K562 (cell line): ENCODE measurements around the gene SRMS. TPM values are rescaled to one million over a fixed set of nuclear protein-coding genes. Genes with fewer than 3 reads are reported as not detected.

Source experiments
- ATAC-seq: fragments of 200-7000 bp; cut with Tn5 transposase; 3 replicates; pipeline ENCODE4 v1.9.1; 2020; ENCODE audit warnings: moderate library complexity
- BruUV-seq: library from RNA; stranded (reverse); fragments of 400-500 nt; replicated peaks from 2 replicates; lab custom pipeline; 2021; lab: Mats Ljungman, UMichigan
- CTCF ChIA-PET: fragments of 300-600 bp; formaldehyde crosslinking; extraction: SDS; loops from one replicate; lab custom pipeline; 2021; ENCODE audit warnings: low intra/inter-chr PET ratio; lab: Yijun Ruan, JAX
- POLR2A ChIA-PET: fragments of 300-600, 350-650 bp; sonication (Branson Sonifier 250); formaldehyde crosslinking; extraction: SDS; loops from one replicate; lab custom pipeline; 2021; ENCODE audit warnings: antibody characterized with exemption, inconsistent platforms; lab: Yijun Ruan, JAX
- DNase-seq, 4 experiments: peaks; one replicate each; pipeline versions ENCODE4 v3.0.0 to v3.0.0-alpha.2; 2011 to 2018; ENCODE audit warnings: low spot score in 3 of 4, mixed read lengths in 3 of 4; ENCODE audit errors: extremely low read depth in 1 of 4
- FAIRE-seq: peaks from 2 replicates; lab custom pipeline; 2011; peaks lifted over from hg19 to GRCh38; lab: Jason Lieb, UNC
- H2AFZ ChIP-seq: 2 replicates; pipeline ENCODE4 v1.6.0; 2011; ENCODE audit warnings: low read depth, low read length, control low read depth, inconsistent platforms
- H3K27ac ChIP-seq: fragments of 200-600 bp; 3 replicates; pipeline ENCODE4 v1.8.0; 2011; ENCODE audit warnings: low read depth, mild to moderate bottlenecking, control low read depth, inconsistent platforms, low read length, moderate library complexity, mixed read lengths; ENCODE audit errors: extremely low read depth
- H3K27me3 ChIP-seq, 2 experiments: fragments of 300-600 bp in 1 of 2; 2 replicates in 1 of 2; 3 replicates in 1 of 2; pipeline versions ENCODE4 v1.6.0 to v1.8.0; 2011; ENCODE audit warnings: inconsistent platforms in 2 of 2, low read length in 2 of 2, mild to moderate bottlenecking in 1 of 2, mixed read lengths in 1 of 2, moderate library complexity in 1 of 2; ENCODE audit not compliant: control insufficient read depth in 2 of 2, insufficient read depth in 2 of 2
- H3K36me3 ChIP-seq: fragments of 300-600 bp; 3 replicates; pipeline ENCODE4 v1.8.0; 2011; ENCODE audit warnings: mild to moderate bottlenecking, low read length, inconsistent platforms; ENCODE audit not compliant: control insufficient read depth, insufficient read depth
- H3K4me1 ChIP-seq, 2 experiments: fragments of 200-600 bp in 1 of 2; replicated peaks in 1 of 2; 2 replicates in 1 of 2; 3 replicates in 1 of 2; pipeline versions ENCODE4 v1.5.1 to v1.8.0; 2011; ENCODE audit warnings: inconsistent platforms in 2 of 2, low read length in 2 of 2, mild to moderate bottlenecking in 1 of 2, mixed read lengths in 1 of 2, moderate library complexity in 1 of 2; ENCODE audit not compliant: control insufficient read depth in 2 of 2, insufficient read depth in 2 of 2
- H3K4me2 ChIP-seq: 2 replicates; pipeline ENCODE4 v1.6.1; 2011; ENCODE audit warnings: low read length, control low read depth, inconsistent platforms, mixed read lengths; ENCODE audit not compliant: insufficient read depth
- H3K4me3 ChIP-seq: fragments of 200-600 bp; sonication (generic), shearing (Covaris generic); 2 replicates; pipeline ENCODE4 v1.5.1; 2016; ENCODE audit warnings: control low read depth, inconsistent platforms
- H3K79me2 ChIP-seq: fragments of 200-600 bp; 3 replicates; pipeline ENCODE4 v1.8.0; 2011; ENCODE audit warnings: low read length, inconsistent platforms; ENCODE audit not compliant: control insufficient read depth, insufficient read depth
- H3K9ac ChIP-seq, 2 experiments: 2 replicates each; pipeline versions ENCODE4 v1.6.0 to v1.6.1; 2011; ENCODE audit warnings: low read depth in 2 of 2, low read length in 2 of 2, control low read depth in 1 of 2, inconsistent platforms in 1 of 2, mild to moderate bottlenecking in 1 of 2, mixed read lengths in 1 of 2; ENCODE audit not compliant: insufficient read depth in 1 of 2
- H3K9me1 ChIP-seq: one replicate; pipeline ENCODE4 v1.6.0; 2011; ENCODE audit warnings: inconsistent platforms, mild to moderate bottlenecking, low read length, moderate library complexity; ENCODE audit not compliant: control insufficient read depth, insufficient read depth
- H3K9me3 ChIP-seq: replicated peaks from 2 replicates; pipeline ENCODE4 v1.5.1; 2011; ENCODE audit warnings: low read depth, low read length, inconsistent platforms; ENCODE audit not compliant: control insufficient read depth, insufficient read depth
- H4K20me1 ChIP-seq: replicated peaks from 2 replicates; pipeline ENCODE4 v1.6.1; 2011; ENCODE audit warnings: low read length, inconsistent platforms, mixed read lengths; ENCODE audit not compliant: control insufficient read depth, insufficient read depth
- GABPB1 ChIP-seq: sonication (generic); formaldehyde crosslinking; IDR thresholded peaks from 2 replicates; pipeline ENCODE4 v1.8.0; 2022; ENCODE audit warnings: mild to moderate bottlenecking, missing genetic modification reagents
- HLTF ChIP-seq: fragments of 450-650 bp; IDR thresholded peaks from 2 replicates; pipeline ENCODE4 v1.6.1; 2016
- IRF1 ChIP-seq: sonication (generic); formaldehyde crosslinking; IDR thresholded peaks from 2 replicates; pipeline ENCODE4 v1.8.0; 2022; ENCODE audit warnings: missing genetic modification reagents, mild to moderate bottlenecking, borderline replicate concordance
- POLR2G ChIP-seq: fragments of 200-400 bp; formaldehyde crosslinking; IDR thresholded peaks from 2 replicates; pipeline ENCODE4 v1.6.1; 2017; ENCODE audit warnings: low read depth, mild to moderate bottlenecking, antibody characterized with exemption, low read length, moderate library complexity
- RBFOX2 ChIP-seq: fragments of 200-400 bp; formaldehyde crosslinking; IDR thresholded peaks from 2 replicates; pipeline ENCODE4 v1.6.1; 2017; ENCODE audit warnings: low read depth, mild to moderate bottlenecking, low read length, moderate library complexity
- TARDBP ChIP-seq: fragments of 450-650 bp; IDR thresholded peaks from 2 replicates; pipeline ENCODE4 v1.6.1; 2016
- ZNF384 ChIP-seq: IDR thresholded peaks from 2 replicates; pipeline ENCODE4 v1.6.1; 2012; ENCODE audit warnings: low read depth, low read length, improper control_type of control experiment
- ZNF77 ChIP-seq: fragments of 250-450 bp; sonication (Bioruptor Pico); IDR thresholded peaks from 2 replicates; pipeline ENCODE4 v1.5.0; 2020
- WGBS: fragments of 100-300 bp; shearing (Covaris generic); methylation state at CpG from one replicate; pipeline ENCODE4 v1.1.6; 2016; ENCODE audit warnings: low coverage, mixed read lengths; ENCODE audit not compliant: insufficient coverage; ENCODE audit errors: missing lambda C conversion rate; 5-methylcytosine and 5-hydroxymethylcytosine counted together
- in situ Hi-C: fragments of 300-500 bp; cut with MboI; formaldehyde crosslinking; loops from 4 replicates; pipeline ENCODE4 v1.15.0; 2018; ENCODE audit warnings: inconsistent platforms, mixed read lengths
- intact Hi-C: fragments of 100-400 bp; cut with micrococcal nuclease; formaldehyde crosslinking; loops from 2 replicates; pipeline ENCODE4 v1.14.2; 2022
- polyA plus RNA-seq, 8 experiments: library from polyadenylated mRNA; depleted of rRNA in 4 of 8; stranded (reverse) in 5 of 8; unstranded in 3 of 8; fragments of >200 nt; fragmentation: Nextera tagmentation in 2 of 8; fragmentation: Illumina TruSeq in 1 of 8; extraction: Ambion mirVana in 2 of 8; extraction: Trizol in 1 of 8; gene quantifications; 2 replicates each; pipeline versions ENCODE4 v1.2.1 to v1.2.3, GENCODE V29; 2011 to 2014; ENCODE audit warnings: inconsistent platforms in 1 of 8, missing spikeins in 1 of 8
- total RNA-seq, 7 experiments: library from RNA; depleted of rRNA in 6 of 7; stranded (reverse); fragments of >200 nt in 6 of 7; fragmentation: Illumina TruSeq in 2 of 7; extraction: Trizol in 2 of 7; gene quantifications; 2 replicates each; pipeline versions ENCODE4 v1.2.1 to v1.2.3, GENCODE V29; 2011 to 2021; ENCODE audit warnings: low replicate concordance in 1 of 7

Gene SRMS
- total and polyA plus RNA-seq, 9 of the 15 experiments (the other 6 are each of a cell fraction or from before 2014, with no cell fraction given), result 0.07 TPM; not detected in 8

DNA sequence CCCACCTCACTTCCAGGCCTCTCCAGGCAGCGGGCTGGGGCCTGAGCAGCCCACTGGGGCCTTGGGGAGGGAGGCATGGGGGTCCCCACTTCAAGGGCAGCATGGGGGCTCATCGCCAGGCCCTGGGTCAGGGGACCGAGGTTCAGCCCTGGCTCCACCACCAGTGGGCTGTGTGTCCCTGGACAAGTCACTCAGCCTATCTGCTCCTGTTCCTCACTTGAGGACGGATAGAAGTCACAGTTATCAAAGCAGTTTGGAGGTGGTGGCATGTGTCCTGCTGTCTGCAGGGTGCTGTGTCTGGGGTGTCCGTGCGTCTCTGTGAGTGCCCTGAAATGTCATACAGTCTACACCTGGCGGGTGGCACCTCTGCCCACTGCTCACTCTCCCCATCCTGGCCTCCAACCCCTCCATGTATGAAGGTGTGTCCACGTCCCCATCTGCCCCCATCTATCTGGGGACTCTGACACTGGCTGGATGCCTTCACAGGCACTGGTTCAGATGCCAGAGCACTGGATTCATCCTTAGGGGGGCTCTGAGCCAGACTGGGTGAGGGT lies 52.3 kb downstream of the SRMS start (continued):
- TF ChIP-seq IRF1 (no peak), GABPB1 (CRISPR knock-in tag) (no peak), ZNF77 (no peak), TARDBP (no peak), ZNF384 (no peak)

- intact Hi-C loops, result no loop called here
- H3K9me3 ChIP-seq, result no peaks in the 10 kb centered on the region
- H4K20me1 ChIP-seq, result peaks cover 12% of the 10 kb centered on the region
- FAIRE-seq (no peak), DNase-seq (no peak), ATAC-seq (no peak)
- H3K79me2 ChIP-seq, result no peaks in the 10 kb centered on the region
- POLR2A ChIA-PET, result interaction anchor here (1.0 to 1.2 kb wide), 2 partner anchors 9 to 11 kb away, joined by 3 read pairs; no protein-coding TSS in a partner anchor
- no peak overlapping the region for H3K27ac ChIP-seq
- TF ChIP-seq HLTF (no peak), RBFOX2 (peak; percentile 32; the same call in 1 of the 2 replicates), POLR2G (peak; percentile 12; the same call in 1 of the 2 replicates)
- TF ChIP-seq, all 486 proteins: peak for 2
- no peaks in the 10 kb centered on the region for H3K9me1 ChIP-seq
- H3K4me3 ChIP-seq, result no peak overlapping the region
- WGBS, result 53% methylated on average over 38 of the region's 51 CpGs
- in situ Hi-C loops, result no loop called here
- H3K27me3 ChIP-seq, result no peaks in the 10 kb centered on the region
- H3K9ac ChIP-seq, result no peak overlapping the region
- CTCF ChIA-PET, result interaction anchor here (1.3 kb wide), 1 partner anchor 25 kb away, joined by 5 read pairs; no protein-coding TSS in a partner anchor
- no peak overlapping the region for H2AFZ ChIP-seq
- H3K4me2 ChIP-seq, result no peak overlapping the region
- BruUV-seq, result no TSS peak
- peaks cover 0 to 60% of the 10 kb centered on the region in 2 experiments; a peak in 3 of 5 replicates for H3K4me1 ChIP-seq
- H3K36me3 ChIP-seq, result no peaks in the 10 kb centered on the region
Measured at GRCh38 chr20:63494420-63495166, 53.0 kb downstream of the SRMS start.
